Spinal cord (tissue), 10 donors: ENCODE data around the gene SCYGR6. TPM values are rescaled to one million over a fixed set of nuclear protein-coding genes. Genes with fewer than 3 reads are reported as not detected.

Source experiments
- DNase-seq, 6 donors: peaks; one replicate each; pipeline versions ENCODE4 v3.0.0 to v3.0.0-alpha.2; 2013 to 2015; ENCODE audit warnings: low spot score in 6 of 6, low read depth in 4 of 6
- H3K27ac ChIP-seq: one replicate; pipeline ENCODE4 v1.5.1; 2013; ENCODE audit warnings: low read depth, low read length, control low read depth
- H3K27me3 ChIP-seq: one replicate; pipeline ENCODE4 v1.6.1; 2013; ENCODE audit warnings: low read length; ENCODE audit not compliant: control insufficient read depth, insufficient read depth
- H3K36me3 ChIP-seq: one replicate; pipeline ENCODE4 v1.6.1; 2013; ENCODE audit warnings: low read length; ENCODE audit not compliant: control insufficient read depth, insufficient read depth
- H3K4me1 ChIP-seq: one replicate; pipeline ENCODE4 v1.6.1; 2013; ENCODE audit warnings: low read length; ENCODE audit not compliant: control insufficient read depth, insufficient read depth
- H3K4me3 ChIP-seq: one replicate; pipeline ENCODE4 v1.5.1; 2013; ENCODE audit warnings: low read depth, low read length, control low read depth
- H3K9me3 ChIP-seq: one replicate; pipeline ENCODE4 v1.6.1; 2013; ENCODE audit warnings: low read length; ENCODE audit not compliant: control insufficient read depth, insufficient read depth
- WGBS: methylation state at CpG from one replicate; pipeline ENCODE4 v1.1.5; 2013; ENCODE audit warnings: missing lambda C conversion rate; ENCODE audit not compliant: insufficient coverage; 5-methylcytosine and 5-hydroxymethylcytosine counted together
- polyA plus RNA-seq, 2 donors: library from polyadenylated mRNA; unstranded; fragments of 120-200 nt; gene quantifications; one replicate each; pipeline ENCODE4 v1.2.1, GENCODE V29; 2013; ENCODE audit not compliant: insufficient read length in 2 of 2
- small RNA-seq: library from RNA; depleted of rRNA; stranded (forward); fragments of <200 nt; gene quantifications from one replicate; pipeline ENCODE3, GENCODE V24; 2014; ENCODE audit warnings: low replicate concordance
- total RNA-seq, 2 donors: library from RNA; depleted of rRNA in 1 of 2; stranded (reverse); fragments of 120-200 nt in 1 of 2; fragments of >200 nt in 1 of 2; gene quantifications; one replicate each; pipeline versions ENCODE4 v1.2.3 to v1.2.4, GENCODE V29; 2013 to 2014
- donor health status: healthy.

SCYGR6 gene
- total and polyA plus RNA-seq, 4 donors = not detected

DNA sequence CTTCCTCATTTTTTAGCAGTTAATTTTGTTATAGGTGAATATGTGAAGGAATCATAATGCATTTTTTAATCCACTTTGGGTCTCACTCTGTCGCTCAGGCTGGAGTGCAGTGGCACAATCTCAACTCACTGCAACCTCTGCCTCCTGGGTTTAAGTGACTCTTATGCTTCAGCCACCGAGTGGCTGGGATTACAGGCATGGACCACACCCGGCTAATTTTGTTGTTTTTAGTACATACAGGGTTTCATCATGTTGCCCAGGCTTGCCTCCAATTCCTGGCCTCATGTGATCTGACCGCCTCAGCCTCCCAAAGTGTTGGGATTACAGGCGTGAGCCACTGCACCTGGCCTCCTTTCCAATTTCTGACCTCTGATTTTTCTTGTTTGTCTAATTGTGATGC is 40.3 kb downstream of the SCYGR6 start:
- H3K4me3 ChIP-seq = no peak overlapping the region
- H3K27ac ChIP-seq = no peak overlapping the region
- 89% methylated on average over 3 of the region's 5 CpGs for WGBS
- no peaks in the 10 kb centered on the region for H3K36me3 ChIP-seq
- no peaks in the 10 kb centered on the region for H3K9me3 ChIP-seq
- H3K4me1 ChIP-seq = no peaks in the 10 kb centered on the region
- H3K27me3 ChIP-seq = no peaks in the 10 kb centered on the region
- no peak for DNase-seq

DNA sequence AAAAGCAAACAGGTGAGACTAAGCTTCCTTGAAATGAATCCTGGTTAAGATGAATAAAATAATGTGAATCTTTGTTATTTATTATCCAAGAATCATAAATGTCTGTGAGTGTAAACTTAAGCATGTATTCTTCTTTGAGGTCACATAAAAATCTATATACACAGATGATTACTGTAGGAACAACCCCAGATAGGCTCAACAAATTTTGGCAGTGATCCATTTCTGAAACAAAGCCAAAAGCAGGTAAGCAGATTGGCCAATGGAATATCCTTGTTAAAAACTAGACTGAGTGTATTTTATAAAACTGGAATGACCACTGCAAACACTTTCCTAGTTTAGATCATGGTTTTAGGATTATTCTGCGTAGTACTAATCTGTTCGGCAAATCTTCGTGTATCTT is 46.6 kb downstream of the SCYGR6 start:
- Histone ChIP-seq H3K4me3 (no peak overlapping the region), H3K27me3 (no peaks in the 10 kb centered on the region), H3K27ac (no peak overlapping the region), H3K9me3 (no peaks in the 10 kb centered on the region), H3K4me1 (no peaks in the 10 kb centered on the region), H3K36me3 (no peaks in the 10 kb centered on the region)
- no CpG with 5 or more reads among the region's 3 CpGs for WGBS
- no peak for DNase-seq

DNA sequence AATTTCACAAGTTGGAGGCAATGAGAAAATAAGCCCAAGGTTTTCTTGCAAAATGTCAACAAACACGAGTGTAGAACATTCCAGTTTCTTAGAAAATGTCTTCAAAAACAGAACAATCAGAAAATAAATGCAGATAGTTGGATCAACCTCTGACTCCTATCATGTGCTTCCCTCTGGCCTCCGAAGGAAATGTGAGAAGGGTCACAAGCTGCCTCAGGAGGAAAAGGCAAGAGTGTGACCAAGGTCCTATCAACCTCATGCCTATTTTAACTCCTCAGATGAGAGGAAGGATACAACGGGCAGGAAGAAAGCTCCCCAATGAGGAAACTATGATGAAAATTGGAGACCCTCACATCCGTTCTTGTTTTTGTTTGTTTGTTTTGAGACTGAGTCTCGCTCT is 50.1 kb downstream of the SCYGR6 start:
- Histone ChIP-seq H3K36me3 (no peaks in the 10 kb centered on the region), H3K27me3 (no peaks in the 10 kb centered on the region), H3K4me3 (no peak overlapping the region), H3K4me1 (no peaks in the 10 kb centered on the region), H3K9me3 (no peaks in the 10 kb centered on the region), H3K27ac (no peak overlapping the region)
- DNase-seq = no peak
- 97% methylated on average over 3 of the region's 5 CpGs for WGBS

Small RNAs within 50 kb of the gene (small RNA-seq; reads per million reads assigned to genes)
- not detected for gene RNA5SP121

Other genes with a start within 250 kb of the SCYGR6 start
- not detected for gene SCYGR2, start 125.9 kb downstream of the SCYGR6 start, total RNA-seq
- not detected for gene SCYGR2, start 125.9 kb downstream of the SCYGR6 start, polyA plus RNA-seq
- not detected for gene SCYGR3, start 109.9 kb downstream of the SCYGR6 start, total RNA-seq
- gene SCYGR3, start 109.9 kb downstream of the SCYGR6 start, polyA plus RNA-seq = not detected
- gene SCYGR4, start 107.3 kb downstream of the SCYGR6 start, total RNA-seq = not detected
- gene SCYGR4, start 107.3 kb downstream of the SCYGR6 start, polyA plus RNA-seq = under 1 TPM; 0.51 to 0.57 TPM
- not detected for gene SCYGR5, start 58.0 kb downstream of the SCYGR6 start, total RNA-seq
- gene SCYGR5, start 58.0 kb downstream of the SCYGR6 start, polyA plus RNA-seq = not detected
- gene SLC19A3, start 6.7 kb downstream of the SCYGR6 start, total RNA-seq = 1 to 10 TPM; 2.8 to 5.3 TPM
- gene SLC19A3, start 6.7 kb downstream of the SCYGR6 start, polyA plus RNA-seq = 1 to 10 TPM; 4.2 to 6.1 TPM
- gene SCYGR7, start 3.6 kb upstream of the SCYGR6 start, total RNA-seq = not detected
- gene SCYGR7, start 3.6 kb upstream of the SCYGR6 start, polyA plus RNA-seq = not detected
- not detected for gene SCYGR8, start 21.1 kb upstream of the SCYGR6 start, total RNA-seq
- gene SCYGR8, start 21.1 kb upstream of the SCYGR6 start, polyA plus RNA-seq = not detected
- not detected for gene CCL20, start 89.1 kb upstream of the SCYGR6 start, total RNA-seq
- gene CCL20, start 89.1 kb upstream of the SCYGR6 start, polyA plus RNA-seq = under 1 TPM; 0.49 to 0.50 TPM
- 10 to 100 TPM in 1 of 2 donors, 1 to 10 TPM in 1; 5.0 to 16.6 TPM for gene DAW1, start 146.9 kb upstream of the SCYGR6 start, total RNA-seq
- 10 to 100 TPM in 1 of 2 donors, 1 to 10 TPM in 1; 8.7 to 10.7 TPM for gene DAW1, start 146.9 kb upstream of the SCYGR6 start, polyA plus RNA-seq